Stimulated activated CD4-positive, alpha-beta T cell treated with anti-CD3 and anti-CD28 coated beads, Interleukin-2, amount 100 ng/mL, for 48 hours (primary cell): Measurements from ENCODE around the gene DMAC2L.
"Not testable (repeated sequence)": the region's sequence is repeated elsewhere in the genome, so short reads cannot be mapped to it uniquely, and the experiment has no call there.

Source experiments
- DNase-seq, 2 donors: peaks; one replicate each; pipeline ENCODE4 v3.0.0-alpha.2; 2020

DMAC2L gene

GRCh38 chr14:50357124-50357523 is 45.0 kb downstream of the DMAC2L start:
- no peak for DNase-seq

GRCh38 chr14:50357753-50358395 is 45.8 kb downstream of the DMAC2L start:
- DNase-seq: no peak

GRCh38 chr14:50359631-50360030 is 47.5 kb downstream of the DMAC2L start:
- no peak for DNase-seq

GRCh38 chr14:50360093-50360492 is 48.0 kb downstream of the DMAC2L start:
- DNase-seq: no peak

- DNase-seq: no peak
Measured at GRCh38 chr14:50360851-50361250, 48.7 kb downstream of the DMAC2L start.

- DNase-seq: not testable (repeated sequence)
Measured at GRCh38 chr14:50361473-50362403, 49.6 kb downstream of the DMAC2L start.

GRCh38 chr14:50362764-50363713 is 50.9 kb downstream of the DMAC2L start:
- DNase-seq: peak; percentile 13 to 15

- DNase-seq: peak; percentile 11 to 17
Measured at GRCh38 chr14:50363714-50364111, 51.6 kb downstream of the DMAC2L start.

GRCh38 chr14:50364792-50365191 is 52.7 kb downstream of the DMAC2L start:
- DNase-seq: no peak

- not testable (repeated sequence) for DNase-seq
Measured at GRCh38 chr14:50365572-50365971, 53.4 kb downstream of the DMAC2L start.

- no peak for DNase-seq
Measured at GRCh38 chr14:50366115-50366514, 54.0 kb downstream of the DMAC2L start.

GRCh38 chr14:50366589-50366988 is 54.5 kb downstream of the DMAC2L start:
- no peak for DNase-seq

- no peak for DNase-seq
Measured at GRCh38 chr14:50371546-50371945, 59.4 kb downstream of the DMAC2L start.

- no peak for DNase-seq
Measured at GRCh38 chr14:50373959-50374358, 61.8 kb downstream of the DMAC2L start.

- no peak for DNase-seq
Measured at GRCh38 chr14:50375760-50376159, 63.6 kb downstream of the DMAC2L start.
